NCI-H2081 (cell line): ENCODE results near the gene PNLIPRP2.

Experiments
- DNase-seq, 2 experiments: peaks; one replicate each; lab custom pipeline; 2025; lab: John Stamatoyannopoulos, UW

Gene PNLIPRP2

DNA sequence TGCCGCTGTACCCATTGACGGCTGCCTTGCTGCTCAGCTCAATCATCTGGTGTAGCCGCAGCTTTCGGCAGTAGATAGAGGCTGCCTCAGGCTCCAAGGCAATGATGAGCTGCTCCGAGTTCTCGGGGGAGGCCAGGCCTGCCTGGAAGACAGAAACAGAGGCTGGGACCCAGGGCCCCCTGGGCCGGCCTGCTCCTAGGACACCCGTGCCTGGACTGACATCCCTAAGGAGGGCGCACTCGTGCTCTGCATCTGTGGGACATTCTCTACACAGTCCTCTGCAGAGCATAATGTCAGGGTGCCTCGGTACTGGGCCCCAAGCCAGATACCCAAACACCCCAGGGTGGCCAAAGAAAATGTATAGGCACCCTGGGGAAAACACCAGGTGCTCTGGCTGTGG, 63.1 kb downstream of the PNLIPRP2 start:
- DNase-seq, result peak in 1 of 2 experiments; percentile 36

DNA sequence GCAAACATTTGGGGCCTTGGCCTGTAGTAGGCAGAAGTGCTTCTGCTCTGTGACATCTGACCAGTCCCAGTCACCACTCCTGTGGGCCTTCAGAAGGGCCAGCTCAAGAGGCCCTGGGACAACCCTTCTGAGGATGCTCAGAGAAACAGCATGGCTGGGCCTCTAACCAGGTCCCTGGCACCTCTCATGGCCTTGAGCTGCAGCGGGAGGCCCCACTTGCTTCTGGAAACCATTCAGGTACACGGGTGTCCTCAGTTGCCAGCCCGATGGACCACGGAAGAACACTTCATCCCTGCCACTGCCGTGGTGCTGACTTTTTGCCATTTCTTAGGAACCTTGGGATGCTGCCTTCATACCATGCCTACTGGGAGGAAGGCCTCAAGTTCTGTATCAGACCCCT, 64.0 kb downstream of the PNLIPRP2 start:
- DNase-seq, result no peak

DNA sequence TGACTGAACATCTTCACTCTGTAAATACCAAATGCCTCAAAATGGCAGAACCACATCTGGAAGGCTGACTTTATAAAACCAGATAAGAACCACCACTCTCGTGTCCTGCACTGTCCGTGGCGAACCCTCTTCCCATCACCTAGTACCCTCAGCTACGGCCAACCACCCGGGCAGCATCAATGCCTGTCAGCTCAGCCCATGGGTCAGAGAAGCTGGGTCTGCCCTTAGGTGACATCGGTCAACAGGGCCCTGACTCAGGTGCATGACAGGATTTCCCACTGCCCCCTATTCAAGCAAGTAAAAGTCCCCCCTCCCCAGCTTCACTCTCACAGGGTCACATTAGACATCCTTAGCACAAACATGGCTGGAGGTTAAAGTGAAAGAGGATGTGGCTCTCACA, 65.1 kb downstream of the PNLIPRP2 start:
- no peak for DNase-seq

DNA sequence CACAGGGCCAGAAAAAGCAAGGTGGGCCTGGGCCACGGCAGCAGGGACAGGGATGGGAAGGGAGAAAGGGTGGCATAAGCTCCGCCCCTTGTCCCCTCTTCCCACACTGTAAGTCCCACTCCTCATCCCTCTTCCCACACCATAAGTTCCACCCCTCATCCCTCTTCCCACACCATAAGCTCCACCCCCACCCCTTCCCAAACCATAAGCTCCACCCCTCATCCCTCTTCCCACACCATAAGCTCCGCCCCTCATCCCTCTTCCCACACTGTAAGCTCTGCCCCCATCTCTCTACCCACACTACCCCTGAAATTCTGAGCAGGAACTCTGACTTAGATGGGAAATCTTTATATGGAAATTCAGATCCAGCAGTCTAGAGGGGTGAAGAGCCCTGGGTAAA, 65.9 kb downstream of the PNLIPRP2 start:
- DNase-seq, result no peak

DNA sequence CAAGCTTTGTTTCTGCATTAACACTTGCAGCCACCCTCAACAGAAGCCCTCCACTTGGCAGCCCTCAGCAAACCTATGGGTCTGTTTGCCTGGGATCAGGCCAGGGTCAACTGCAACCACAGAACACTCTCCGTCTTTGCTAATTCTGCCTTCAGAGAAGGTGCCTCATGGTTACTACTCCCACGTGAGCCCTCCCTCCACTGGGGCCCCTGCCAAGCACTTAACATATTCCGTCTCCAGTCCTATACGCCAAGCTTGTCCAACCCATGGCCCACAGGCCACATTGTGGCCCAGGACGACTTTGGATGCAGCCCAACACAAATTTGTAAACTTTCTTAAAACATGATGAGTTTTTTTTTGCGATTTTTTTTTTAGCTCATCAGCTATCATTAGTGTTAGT, 66.9 kb downstream of the PNLIPRP2 start:
- no peak for DNase-seq

DNA sequence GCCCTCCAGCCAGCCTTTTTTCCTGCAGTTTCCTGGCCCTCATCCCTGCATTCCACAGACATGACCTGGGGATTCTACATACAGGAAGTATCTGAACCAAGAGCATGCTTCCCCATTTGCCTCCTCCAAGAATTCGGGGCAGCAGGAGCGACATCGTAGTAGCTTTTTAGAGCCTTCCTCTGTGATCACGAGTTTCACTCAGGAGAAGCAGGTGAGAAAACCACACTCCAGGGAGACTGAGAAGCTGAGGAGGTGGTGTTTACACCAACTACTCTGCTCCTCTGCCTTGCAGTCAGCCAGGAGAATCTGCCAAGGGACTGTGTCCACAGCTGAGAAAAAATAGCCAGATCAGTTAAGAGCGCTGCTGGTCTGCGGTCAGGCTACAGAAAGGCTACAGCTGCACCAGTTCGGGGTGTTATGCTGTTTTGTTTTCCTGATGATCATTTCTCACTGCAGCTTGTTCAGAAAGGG, 67.5 kb downstream of the PNLIPRP2 start:
- no peak for DNase-seq

DNA sequence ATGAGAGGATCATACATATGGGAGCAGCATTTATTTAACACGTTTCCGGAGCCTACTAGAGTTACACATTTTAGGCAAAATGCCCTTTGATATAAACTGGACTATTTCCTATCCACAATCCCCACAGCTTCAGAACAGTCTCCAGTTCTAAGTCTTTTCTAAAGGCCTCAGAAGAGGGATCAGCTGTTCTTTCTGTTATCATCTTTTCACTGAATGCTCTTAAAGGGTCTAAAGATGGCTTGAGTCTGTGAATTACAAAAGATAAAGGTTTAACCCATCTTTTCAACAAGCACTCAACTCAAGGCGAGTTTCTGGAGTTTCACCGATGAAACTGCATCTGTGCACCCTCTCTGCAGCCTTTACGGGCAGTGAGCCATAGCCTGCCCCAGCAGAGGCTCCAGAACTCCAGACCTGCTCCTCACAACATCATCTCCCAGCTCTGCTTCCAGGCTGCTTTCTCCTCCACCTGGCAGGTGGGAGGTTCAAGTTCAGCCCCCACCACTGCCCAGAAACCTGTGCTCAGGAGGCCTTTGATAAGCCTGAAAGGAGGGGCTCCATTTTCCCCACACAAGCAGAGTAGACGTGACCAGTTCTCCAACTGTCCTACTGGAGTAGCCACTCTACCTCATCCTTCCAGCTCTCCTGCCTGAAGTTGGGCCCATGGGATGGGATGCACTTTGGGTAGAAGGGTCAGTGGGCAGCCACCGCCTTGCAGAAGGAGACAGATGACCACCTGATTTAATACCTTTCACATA, 68.2 kb downstream of the PNLIPRP2 start:
- no peak for DNase-seq

DNA sequence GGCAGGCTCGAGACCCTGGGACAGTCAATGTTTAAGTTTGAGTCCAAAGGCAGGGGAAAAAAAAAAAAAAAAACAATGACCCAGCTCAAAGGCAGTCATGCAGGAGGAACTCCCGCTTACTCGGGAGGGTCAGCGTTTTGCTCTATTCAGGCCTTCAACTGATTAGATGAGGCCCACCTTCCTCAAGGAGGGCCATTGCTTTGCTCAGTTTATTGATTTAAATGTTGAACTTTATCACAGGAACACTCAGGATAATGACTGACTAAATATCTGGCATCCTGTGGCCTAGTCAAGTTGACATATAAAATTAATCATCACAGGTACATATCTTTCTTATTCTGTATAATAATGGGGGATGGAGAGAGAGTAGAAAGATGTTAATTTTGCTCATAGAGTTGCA, 69.0 kb downstream of the PNLIPRP2 start:
- DNase-seq, result no peak

DNA sequence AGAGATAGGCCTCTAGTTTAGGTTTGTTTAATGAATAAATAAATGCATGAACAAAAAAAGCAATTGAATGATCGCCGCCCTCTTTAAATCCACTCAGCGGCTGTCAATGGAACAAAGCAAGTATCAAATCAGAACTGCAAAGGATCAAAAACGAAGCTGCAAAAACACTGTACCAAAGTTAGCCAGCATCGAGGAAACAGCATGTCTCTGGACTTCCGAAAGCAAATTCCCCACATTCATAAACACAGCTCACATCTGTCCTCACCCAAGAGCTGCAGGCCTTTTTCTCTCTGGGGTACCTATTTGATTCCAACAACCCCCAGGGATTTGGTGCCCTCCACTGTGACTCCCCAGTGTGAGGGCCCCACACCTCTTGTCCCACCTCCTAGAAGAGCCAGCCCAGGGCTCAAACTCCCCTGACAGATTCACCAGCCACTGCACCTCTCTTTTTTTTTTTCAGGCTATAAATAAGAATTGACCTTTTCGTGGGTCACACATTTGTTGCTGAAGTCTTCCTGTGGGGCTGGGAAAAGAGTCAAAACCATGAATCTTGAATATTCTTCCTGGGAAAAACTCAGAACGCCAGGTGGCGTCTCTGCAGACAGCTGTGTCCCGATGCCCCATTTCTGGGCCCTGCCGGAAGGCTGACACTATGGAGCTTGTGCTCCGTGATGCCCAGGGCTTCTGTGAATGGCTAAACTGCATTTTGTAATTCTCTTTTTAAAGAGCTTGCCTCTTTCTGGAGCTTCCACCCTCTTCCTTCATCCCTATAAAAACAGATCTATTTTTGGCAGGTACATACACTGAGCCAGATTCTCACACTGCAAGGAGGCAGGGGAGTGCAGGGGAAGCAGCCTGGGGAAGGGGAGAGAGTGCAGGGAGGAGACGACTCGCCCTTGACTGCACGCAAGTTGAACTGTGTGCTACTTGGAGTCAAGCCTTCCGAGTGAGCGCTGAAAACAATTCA, 69.9 kb downstream of the PNLIPRP2 start:
- DNase-seq, result no peak

DNA sequence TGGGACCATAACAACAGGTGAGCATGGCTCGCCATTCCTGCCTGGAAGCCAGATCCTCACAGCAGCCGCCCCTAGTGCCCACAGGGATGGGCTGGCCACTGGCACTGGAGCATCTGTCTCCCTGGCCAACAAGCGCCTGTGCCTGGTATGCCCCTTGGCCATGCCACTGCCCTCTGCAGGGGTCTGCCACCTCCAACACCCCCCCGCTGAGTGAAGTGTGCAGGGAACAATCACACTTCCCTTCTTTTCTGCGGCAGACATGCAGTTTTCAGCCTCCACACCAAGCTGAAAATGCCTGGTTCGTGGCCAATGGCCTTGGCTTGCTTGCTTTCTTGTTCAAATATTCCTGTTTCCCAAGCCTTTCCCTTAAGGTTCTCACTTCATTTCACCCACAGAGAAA, 70.9 kb downstream of the PNLIPRP2 start:
- no peak for DNase-seq

DNA sequence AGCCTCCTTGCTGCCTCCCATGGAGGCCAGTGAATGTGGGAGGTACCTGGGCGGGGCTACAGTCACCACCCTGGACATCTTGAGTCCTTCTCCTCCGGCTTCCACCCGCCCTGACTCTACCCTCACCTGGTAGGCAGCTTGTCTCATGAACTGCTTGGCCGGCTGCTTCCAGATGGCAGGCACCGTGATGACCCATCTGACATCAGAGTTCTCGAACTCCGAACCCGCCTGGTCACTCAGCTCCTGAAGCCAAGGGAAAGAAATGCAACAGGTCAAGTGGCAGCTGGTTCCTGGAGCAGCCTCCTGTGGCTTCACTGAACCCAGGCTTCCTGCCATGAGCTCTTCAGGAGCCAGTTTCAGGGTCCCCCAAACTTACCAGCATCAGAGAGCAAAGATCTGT, 71.5 kb downstream of the PNLIPRP2 start:
- DNase-seq, result no peak

DNA sequence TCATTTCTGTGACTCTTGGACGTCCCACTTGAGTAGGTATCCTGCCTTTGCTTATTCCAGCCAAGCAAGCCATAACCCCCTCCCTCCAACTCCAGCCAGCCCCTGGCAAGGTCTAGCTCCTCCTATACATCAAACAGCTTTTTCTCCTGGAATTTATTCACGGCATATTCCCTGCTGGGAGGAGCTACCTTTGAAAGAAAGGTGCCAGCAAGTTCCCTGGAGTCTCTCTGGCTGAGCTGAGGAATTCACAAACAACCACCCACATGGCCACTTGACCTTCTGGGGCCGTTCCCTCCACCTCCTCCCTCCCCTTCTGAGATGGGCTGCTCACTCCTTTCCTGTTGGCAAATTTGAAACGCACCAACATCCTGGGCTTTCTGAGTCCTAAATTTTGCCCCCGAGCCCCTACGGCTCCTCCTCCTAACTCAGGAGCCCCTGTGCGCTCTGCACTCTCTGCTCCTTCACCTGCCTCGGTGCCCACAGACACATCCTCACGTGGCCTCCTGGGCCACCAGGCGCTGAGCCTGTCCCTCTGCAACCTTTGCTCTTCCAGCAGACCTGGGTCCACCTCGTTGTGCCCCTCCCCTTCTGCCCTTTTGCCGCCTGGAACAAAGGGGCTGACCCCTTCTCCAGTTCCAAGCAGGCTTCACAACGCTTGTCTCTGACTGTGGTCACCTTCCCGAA, 73.6 kb downstream of the PNLIPRP2 start:
- DNase-seq, result no peak
